ENCODE measurements around the gene CEPT1. TPM values are rescaled to one million over a fixed set of nuclear protein-coding genes. Genes with fewer than 3 reads are reported as not detected.
"Not testable (repeated sequence)": the region's sequence is repeated elsewhere in the genome, so short reads cannot be mapped to it uniquely, and the experiment has no call there.

CEPT1 gene
- polyA plus RNA-seq (ENCODE audit: insufficient read length in 4 of 4): 10 to 100 TPM; 41.9 to 55.9 (median 46.0) TPM

DNA sequence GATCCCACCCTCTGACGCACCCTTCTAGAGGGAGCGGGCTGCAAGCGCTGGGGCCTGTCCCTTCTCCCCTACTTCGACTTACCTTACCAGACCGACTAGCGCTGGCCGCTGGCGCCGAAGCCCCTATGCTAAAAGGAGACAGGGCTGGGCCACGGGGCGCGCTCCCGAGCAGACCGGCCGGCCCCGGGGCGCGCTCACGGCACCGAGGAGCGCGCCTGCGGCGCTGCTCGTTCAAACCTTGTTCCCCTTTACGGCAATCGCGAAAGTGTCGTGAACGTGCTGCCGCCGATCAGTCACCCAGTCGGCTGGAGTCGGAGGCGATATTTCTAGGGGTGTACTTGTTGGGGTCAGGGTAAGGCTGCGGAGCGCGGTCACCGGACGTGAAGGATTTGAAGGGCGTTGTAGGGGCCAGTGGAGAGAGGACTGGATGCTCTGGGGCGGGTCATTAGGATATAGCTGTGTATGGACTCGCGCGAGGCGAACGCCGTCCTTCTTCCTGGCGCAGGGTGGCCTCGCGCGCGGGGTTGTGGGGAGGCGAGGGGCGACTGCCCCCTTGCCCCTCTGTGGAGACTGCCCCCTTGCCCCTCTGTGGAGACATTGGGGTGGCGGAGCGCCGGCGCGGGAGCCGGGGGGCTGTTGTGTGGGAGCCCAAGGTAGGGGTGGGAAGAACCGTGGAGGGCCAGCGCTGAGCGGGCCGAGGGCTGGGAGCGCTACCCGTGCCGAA is at the start of gene CEPT1, which contains the start of gene DRAM2:
Gene CEPT1, plus strand, starts transcription at position 268 of the 724 bp plus-strand sequence. CDS start 7,492 bp downstream, outside the sequence.
Gene DRAM2, minus strand, starts transcription at position 138 of the 724 bp plus-strand sequence. CDS start 8,539 bp downstream, outside the sequence.
- DNase-seq (ENCODE audit: low read depth in 4 of 4, low spot score in 2 of 4): peak; percentile 86 to 97 (median 92)

DNA sequence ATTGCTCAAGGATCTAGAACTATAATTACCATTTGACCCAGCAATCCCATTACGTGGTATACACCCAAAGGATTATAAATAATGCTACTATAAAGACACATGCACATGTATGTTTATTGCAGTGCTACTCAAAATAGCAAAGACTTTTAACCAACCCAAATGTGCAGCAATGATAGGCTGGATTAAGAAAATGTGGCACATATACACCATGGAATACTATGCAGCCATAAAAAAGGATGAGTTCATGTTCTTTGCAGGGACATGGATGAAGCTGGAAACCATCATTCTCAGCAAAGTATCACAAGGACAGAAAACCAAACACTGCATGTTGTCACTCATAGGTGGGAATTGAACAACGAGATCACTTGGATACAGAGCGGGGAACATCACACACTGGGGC is 44.6 kb upstream of the CEPT1 start:
- DNase-seq (ENCODE audit: low read depth in 4 of 4, low spot score in 2 of 4): not testable (repeated sequence)

DNA sequence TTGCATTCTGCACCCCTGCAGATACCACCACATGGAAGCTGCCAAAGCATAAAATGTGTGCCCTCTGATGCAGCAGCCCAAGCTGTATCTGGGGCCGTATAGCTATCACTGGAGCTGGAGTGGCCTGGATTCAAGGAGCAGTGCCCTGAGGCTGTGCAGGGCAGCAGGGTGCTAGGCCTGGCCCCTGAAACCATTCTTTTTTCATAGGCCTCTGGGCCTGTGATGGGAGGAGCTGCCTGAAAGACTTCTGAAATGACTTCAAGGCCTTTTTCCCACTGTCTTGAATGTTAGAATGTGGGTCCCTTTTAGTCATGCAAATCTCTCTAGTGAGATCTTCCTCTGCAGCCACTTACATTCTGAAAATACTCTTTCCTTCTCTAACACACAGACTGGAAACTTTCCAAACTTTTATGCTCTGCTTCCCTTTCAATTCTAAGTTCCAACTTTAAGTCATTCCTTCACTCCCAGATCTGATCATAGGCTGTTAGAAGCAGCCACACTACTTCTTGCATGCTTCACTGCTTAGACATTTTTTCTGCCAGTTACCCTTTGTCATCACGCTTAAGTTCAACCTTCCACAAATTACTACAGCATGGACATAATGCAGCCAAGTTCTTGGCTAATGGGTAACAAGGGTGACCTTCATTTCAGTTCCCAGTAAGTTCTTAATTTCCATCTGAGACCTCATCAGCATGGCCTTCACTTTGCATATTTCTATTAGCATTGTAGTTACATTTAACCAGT is 42.5 kb upstream of the CEPT1 start:
- no peak for DNase-seq (ENCODE audit: low read depth in 4 of 4, low spot score in 2 of 4)

DNA sequence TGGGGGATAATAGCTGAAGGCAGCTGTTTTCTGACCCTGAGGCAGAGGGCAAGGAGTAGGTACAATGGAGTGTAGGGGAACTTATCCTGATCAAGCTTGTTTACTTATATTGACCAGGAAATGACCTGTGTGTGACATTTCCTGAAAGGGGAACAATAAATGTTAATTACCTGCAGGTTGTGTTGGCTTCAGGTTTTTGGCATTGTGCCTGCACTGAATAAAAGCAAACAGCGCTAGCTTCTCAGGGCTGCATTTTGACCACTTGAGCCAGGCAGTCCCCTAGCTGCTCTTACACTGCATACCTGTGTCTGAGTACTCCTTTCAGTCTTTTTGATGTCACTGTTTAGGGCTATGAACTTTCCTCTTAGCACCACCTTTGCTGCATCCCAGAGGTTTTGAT is 40.7 kb upstream of the CEPT1 start:
- no peak for DNase-seq (ENCODE audit: low read depth in 4 of 4, low spot score in 2 of 4)

DNA sequence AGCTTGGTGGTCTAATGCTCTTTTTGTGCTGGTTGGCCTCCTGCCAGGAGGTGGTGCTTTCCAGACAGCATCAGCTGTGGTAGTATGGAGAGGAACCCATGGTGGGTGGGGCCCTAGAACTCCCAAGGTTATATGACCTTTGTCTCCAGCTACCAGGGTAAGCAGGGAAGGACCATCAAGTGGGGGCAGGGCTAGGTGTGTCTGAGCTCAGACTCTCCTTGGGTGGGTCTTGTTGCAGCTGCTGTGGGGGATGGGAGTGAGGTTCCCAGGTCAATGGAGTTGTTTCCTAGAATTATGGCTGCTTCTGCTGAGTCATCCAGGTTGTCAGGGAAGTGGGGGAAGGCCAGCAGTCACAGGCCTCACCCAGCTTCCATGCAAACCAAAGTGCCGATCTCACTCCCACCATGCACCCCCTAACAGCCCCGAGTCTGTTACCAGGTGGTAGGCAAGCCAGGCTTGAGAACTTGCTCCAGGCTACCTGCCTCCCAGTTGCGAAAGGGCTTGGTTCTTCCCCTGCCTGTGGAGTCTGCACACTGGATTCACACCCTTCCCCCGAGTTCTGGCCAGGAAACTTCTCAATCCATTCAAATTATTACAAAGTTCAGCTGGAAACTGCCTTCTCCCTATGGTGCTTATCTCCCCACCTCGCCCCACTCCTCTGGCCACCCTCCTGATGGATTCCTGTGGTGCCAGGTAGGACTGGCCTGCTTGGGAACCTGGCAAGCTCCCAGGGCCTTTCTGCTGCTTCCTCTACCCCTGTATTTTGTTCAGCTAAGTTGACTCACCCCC is 38.0 kb upstream of the CEPT1 start:
- no peak for DNase-seq (ENCODE audit: low read depth in 4 of 4, low spot score in 2 of 4)

DNA sequence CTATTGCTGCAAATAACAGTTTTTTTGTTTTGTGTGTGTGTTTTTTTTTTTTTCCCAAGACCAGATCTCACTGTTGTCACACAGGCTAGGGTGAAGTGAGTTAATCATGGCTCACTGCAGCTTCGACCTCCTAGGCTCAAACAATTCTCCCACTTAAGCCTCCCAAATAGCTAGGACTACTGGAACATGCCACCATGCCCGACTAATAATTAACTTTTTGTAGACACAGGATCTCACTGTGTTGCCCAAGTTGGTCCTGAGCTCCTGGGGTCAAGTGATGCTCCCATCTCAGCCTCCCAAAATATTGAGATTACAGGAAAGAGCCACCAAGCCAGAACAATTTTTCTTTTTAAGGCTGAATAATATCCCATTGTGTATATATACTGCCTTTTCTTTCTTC is 35.0 kb upstream of the CEPT1 start:
- no peak for DNase-seq (ENCODE audit: low read depth in 4 of 4, low spot score in 2 of 4)

DNA sequence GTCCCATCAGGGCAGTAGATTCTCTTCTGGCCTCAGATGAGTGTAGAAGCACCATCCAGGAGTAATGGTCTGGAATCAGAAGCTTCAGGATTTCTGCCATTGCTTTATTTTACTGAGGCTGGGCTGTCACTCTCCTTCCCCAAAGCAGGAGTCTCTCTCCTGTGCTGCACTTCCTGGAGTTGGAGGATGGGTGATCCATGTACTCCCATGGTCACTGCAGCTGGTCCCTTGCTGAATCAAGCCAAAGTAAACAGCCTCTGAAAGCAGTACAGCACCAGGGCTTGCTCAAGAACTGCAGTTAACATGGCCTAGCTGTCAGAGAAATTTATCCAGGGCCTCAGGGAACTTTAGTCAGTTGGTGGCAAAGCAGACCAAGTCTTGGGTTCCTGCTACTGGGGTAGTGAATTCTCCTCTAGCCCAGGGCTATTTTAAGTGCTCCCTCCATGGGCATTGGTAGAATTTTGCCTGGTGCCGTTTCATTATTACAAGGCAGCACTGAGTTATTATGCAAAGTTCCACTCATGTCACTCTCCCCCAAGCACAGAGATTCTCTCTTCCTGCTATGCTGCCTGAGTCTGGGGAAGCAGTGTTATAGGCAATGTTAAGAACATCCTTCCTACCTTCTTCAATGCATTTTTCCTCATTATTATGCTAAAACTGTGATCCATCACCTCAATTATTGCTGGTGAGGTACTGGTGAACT is 29.7 kb upstream of the CEPT1 start:
- peak in 2 of 4 donors; percentile 0 to 2 for DNase-seq (ENCODE audit: low read depth in 4 of 4, low spot score in 2 of 4)

DNA sequence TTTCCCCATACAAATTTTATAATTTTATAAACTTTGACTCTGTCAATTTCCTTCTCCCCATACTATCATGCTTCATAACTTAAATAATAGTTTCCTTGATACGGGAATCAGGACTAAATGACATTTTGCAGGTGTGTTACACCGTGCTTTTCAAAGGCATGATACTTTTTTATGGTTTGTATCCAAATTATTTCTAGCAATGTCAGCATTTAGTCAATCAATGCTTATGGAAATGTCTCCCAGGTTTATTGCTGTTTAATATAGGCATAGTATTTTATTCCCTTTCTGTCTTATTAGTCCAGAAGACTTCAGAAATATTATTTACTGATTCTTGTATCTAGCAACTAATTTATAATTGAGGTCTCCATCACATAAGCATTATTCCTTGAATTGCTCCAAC is 23.5 kb upstream of the CEPT1 start:
- DNase-seq (ENCODE audit: low read depth in 4 of 4, low spot score in 2 of 4): no peak

DNA sequence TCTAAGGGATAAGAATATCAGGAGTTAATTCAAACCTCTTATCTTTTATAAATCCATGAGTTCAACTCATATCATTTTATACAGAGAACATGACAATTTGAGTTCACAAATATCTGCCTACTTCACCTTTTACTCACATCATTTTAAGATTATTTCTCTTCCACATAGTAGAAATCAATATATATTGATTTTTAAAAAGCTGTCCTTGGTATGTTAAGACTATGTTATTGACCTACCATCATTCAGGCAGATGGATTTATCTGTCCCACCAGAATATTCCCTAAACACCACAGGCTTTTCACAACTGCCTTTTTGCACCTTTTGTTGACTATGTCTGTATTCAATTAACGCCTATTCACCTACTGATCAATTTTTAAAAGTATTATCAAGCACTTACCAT is 13.7 kb upstream of the CEPT1 start:
- DNase-seq (ENCODE audit: low read depth in 4 of 4, low spot score in 2 of 4): no peak

DNA sequence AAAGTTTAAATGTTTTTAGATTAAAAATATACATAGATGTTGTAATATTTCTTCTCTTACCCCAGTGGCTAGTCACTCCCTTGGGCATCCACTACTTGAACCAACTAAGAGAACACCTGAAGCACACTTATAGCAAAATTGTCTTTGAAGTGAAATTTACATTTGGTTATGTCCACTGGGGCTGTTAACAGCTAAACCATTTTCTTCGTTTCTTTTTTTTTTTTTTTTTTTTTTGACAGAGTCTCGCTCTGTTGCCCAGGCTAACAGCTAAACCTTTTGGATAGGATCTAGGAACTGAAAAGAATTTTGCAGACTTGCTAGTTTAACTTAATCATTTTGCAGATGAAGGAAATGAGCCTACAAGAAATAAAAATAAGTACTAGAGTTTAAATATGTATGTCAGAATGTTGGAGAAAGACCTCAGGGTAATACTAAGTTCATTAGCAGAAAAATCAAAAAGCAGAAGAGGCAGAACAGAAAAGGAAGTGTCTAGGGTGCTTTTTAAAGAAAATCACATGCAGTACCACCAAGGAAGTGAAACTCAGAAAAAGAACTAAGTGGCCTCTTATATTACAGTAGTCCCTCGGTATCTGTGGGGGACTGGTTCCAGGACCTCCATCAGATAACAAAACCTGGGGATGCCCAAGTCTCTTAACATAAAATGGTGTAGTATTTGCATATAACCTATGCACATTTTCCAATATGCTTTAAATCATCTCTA is 11.9 kb upstream of the CEPT1 start:
- no peak for DNase-seq (ENCODE audit: low read depth in 4 of 4, low spot score in 2 of 4)

DNA sequence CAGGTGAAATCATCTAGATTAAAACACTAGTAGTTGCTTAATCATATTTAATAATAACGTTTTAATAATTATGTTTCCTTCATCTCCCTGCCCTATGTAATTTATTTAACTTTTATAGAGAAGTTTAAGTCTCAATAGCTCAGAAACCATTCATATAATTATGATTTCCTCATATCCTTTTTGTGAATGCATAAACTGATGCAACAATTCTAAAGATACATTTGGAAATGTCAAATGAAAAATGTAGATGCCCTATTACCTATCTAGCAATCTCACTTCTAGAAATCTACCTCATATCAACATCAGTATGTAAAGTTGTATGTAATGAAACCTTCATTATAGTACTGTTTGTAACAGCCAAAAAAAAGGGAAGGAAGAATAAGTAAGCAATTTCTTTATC is 10.6 kb upstream of the CEPT1 start:
- DNase-seq (ENCODE audit: low read depth in 4 of 4, low spot score in 2 of 4): no peak

DNA sequence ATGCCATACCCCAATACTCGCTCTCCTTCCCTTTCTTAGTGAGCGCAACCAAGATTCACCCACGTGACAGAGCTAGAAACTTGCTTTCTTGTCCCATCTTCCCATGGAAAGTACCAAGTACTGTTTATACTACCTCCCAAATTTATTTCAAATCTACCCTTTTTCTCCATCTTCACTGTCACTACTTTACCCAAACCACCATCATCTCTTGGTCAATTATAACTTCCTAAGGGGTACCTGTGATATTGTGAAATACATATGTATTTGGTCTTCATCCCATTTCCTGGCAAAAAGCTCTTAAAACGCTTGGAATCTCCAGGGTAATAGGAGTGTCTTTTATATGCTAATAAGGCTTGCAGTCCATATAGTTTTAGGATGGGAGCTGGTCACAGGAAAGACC is 8.3 kb upstream of the CEPT1 start:
- DNase-seq (ENCODE audit: low read depth in 4 of 4, low spot score in 2 of 4): no peak

DNA sequence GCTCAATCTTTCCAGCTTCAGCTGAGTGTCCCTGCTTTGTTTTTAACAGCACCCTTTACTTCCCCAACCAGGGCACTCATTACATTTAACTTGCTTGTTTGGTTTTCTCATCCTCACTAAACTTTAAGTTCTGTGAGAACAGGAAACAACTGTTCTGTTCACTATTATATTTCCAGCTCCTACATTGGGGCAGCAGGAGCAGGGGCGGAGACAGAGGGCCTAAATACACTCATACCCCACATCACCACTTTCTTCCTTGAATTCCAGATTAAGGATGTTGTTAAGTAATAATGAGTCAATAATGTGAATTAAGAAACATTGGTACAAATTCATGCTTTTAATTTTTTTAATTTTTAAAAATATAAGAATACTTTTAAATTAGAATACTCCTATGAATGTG is 6.2 kb upstream of the CEPT1 start:
- no peak for DNase-seq (ENCODE audit: low read depth in 4 of 4, low spot score in 2 of 4)

DNA sequence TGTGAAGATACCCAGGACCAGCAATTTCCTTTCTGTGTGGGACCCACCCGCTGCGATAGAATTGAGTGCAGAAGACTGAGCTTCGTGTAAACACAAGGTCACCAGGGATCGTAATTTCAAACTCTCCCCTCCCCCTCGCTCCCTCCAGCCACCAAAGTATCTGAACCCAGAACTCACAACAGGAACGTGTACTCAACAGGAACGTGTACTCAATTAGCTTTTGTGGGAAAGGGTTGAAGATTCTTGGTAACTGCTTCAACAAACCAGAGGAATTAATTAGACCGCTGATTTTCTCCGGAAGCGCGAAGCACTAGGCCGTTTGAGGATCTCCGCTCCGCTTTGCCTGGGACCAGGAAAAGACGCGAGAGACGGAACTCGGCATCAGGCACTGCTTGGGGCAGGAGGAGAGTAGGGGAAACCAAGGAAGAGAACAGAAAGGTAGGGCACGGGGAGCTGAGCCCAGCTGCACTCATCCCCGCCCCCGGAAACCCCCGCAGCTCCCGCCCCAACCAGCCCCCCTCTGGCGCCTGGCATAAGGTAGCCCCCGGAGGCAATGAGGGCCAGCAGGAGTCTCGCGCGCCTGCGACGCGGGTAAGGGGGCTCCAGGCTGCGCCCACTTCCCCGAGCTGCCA is 583 bp upstream of the CEPT1 start:
- DNase-seq (ENCODE audit: low read depth in 4 of 4, low spot score in 2 of 4): peak; percentile 51 to 74 (median 56)

DNA sequence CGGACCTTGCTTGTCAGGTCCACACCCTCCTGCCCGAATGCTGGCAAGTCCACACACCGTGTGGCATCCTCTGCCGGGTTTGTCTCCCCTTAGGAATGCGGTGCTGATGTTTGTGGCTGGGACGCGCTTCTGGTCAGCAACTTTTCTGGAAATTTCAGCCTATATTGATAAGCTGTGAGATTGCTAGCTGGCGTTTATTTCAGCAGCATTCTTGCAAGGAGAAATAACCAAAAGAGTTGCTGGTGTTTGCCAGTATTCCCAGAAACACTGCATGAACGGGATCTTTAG is 601 bp downstream of the CEPT1 start:
- DNase-seq (ENCODE audit: low read depth in 4 of 4, low spot score in 2 of 4): peak in 1 of 4 donors; percentile 39

DNA sequence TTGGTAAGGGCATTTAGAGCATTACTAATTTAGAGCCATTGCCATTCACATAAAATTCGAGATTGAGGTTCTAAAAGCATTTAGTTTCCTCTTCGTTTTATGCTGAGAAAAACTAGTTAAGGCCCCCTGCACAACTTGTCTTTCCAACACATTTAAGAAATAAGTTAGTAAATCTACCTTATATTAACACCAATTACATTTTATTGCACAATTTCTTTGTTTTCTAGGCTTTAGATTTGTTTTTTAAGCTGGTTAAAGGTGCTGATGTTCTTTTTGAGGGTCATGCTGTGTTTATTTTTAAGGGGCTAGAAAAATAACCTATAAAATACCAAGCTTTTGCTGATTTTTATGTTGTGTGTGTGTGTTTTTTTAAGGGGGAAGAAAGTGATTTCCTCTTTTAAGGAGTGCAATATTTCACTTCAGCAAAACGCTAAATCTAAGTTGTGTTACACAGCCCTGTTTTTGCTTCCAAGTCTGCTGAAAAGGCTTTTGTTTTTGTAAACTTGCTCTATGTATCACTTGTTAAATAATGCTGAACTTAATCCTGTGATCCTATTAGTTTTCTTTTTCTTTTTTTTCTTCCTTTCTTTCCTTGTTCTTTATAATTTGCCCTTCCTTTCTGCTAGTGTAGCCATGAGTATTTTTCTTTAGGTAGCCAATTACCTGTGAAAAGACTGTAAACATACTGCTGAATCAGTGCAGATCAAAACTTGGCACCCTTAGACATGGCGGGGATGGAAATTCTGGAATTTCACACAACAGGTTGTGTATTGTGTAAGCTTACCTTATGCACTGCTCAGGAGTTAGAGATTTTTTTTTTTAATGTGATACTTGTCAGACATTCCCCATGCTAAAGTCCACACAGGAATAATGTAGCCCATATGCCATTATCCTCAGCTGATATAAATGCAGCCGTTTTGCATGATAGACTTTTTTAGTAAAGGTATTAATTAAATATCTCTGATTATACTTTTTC is 1.5 kb downstream of the CEPT1 start:
- DNase-seq (ENCODE audit: low read depth in 4 of 4, low spot score in 2 of 4): no peak

DNA sequence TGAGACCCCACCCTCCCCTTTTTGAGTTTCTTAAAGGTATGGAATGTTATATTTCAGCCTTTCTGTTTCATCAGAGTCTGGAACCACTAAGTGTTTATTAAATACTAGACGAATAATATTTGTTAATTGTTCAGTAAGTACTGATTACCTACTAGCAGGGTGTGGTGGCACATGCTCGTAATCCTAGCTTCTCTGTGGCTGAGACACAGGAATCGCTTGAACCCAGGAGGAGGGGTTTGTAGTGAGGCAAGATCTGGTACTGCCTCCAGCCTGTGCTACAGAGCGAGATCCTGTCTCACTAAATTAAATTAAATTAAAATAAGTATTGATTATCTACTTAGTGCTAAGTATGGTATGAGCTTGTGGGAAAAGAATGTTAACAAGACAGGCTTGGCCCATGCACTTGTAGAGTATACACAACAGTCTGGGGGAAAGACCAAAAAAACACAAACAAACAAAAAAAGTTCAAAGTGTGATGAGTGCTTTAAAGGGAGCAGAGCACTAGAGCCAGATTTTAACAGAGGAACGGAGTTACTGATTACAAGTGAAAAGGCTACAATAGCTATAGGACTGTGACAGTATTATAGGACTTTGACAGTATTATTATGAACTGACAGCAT is 2.4 kb downstream of the CEPT1 start:
- no peak for DNase-seq (ENCODE audit: low read depth in 4 of 4, low spot score in 2 of 4)

DNA sequence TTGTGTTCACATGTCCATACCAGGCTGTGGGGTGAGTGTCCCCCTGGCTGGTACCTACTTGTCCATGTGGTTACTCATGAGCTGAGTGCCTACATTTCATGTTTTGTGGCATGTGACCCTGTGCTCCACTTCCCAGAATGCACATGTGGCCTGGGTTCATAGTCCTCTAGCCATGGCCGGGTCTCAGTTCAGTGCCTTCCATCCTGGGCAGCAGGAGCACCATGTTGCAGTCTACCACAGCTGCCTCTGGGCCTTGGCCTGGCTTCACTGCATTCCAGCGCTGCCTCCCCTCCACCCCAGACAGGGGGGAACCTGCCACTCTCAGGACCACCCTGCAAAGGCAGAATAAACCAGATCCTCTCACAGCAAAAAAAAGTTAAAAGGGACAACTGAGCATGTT is 5.5 kb downstream of the CEPT1 start:
- DNase-seq (ENCODE audit: low read depth in 4 of 4, low spot score in 2 of 4): no peak
